Spinal cord (tissue), 10 donors: ENCODE measurements around the gene NLRX1. TPM values are rescaled to one million over a fixed set of nuclear protein-coding genes. Genes with fewer than 3 reads are reported as not detected.

Experiments
- DNase-seq, 6 donors: peaks; one replicate each; pipeline versions ENCODE4 v3.0.0 to v3.0.0-alpha.2; 2013 to 2015; ENCODE audit warnings: low spot score in 6 of 6, low read depth in 4 of 6
- H3K27ac ChIP-seq: one replicate; pipeline ENCODE4 v1.5.1; 2013; ENCODE audit warnings: low read depth, low read length, control low read depth
- H3K27me3 ChIP-seq: one replicate; pipeline ENCODE4 v1.6.1; 2013; ENCODE audit warnings: low read length; ENCODE audit not compliant: control insufficient read depth, insufficient read depth
- H3K36me3 ChIP-seq: one replicate; pipeline ENCODE4 v1.6.1; 2013; ENCODE audit warnings: low read length; ENCODE audit not compliant: control insufficient read depth, insufficient read depth
- H3K4me1 ChIP-seq: one replicate; pipeline ENCODE4 v1.6.1; 2013; ENCODE audit warnings: low read length; ENCODE audit not compliant: control insufficient read depth, insufficient read depth
- H3K4me3 ChIP-seq: one replicate; pipeline ENCODE4 v1.5.1; 2013; ENCODE audit warnings: low read depth, low read length, control low read depth
- H3K9me3 ChIP-seq: one replicate; pipeline ENCODE4 v1.6.1; 2013; ENCODE audit warnings: low read length; ENCODE audit not compliant: control insufficient read depth, insufficient read depth
- WGBS: methylation state at CpG from one replicate; pipeline ENCODE4 v1.1.5; 2013; ENCODE audit warnings: missing lambda C conversion rate; ENCODE audit not compliant: insufficient coverage; 5-methylcytosine and 5-hydroxymethylcytosine counted together
- polyA plus RNA-seq, 2 donors: library from polyadenylated mRNA; unstranded; fragments of 120-200 nt; gene quantifications; one replicate each; pipeline ENCODE4 v1.2.1, GENCODE V29; 2013; ENCODE audit not compliant: insufficient read length in 2 of 2
- total RNA-seq, 2 donors: library from RNA; depleted of rRNA in 1 of 2; stranded (reverse); fragments of 120-200 nt in 1 of 2; fragments of >200 nt in 1 of 2; gene quantifications; one replicate each; pipeline versions ENCODE4 v1.2.3 to v1.2.4, GENCODE V29; 2013 to 2014
- donor health status: healthy.

Gene NLRX1
- total and polyA plus RNA-seq, 4 donors = 8.9 to 15.6 (median 9.9) TPM

DNA sequence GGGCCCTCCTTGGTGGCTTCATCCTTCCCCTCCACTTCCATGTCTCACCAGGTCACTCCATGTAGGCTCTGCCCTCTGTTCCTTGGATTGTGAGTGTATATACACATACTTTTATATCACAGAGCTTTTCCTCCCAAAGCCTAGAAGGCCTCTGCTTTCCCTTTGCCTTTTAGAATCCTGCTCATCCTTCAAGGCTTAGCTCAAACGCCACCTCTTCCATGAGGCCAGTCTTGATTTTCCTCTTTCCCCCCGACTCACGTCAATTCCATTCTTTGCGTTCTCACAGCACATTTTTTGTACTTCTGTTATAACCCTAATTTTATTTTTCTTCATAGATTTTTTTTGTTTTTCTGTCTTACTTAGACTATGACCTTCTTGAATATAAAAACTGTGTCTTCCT, 15.9 kb upstream of the NLRX1 start:
- WGBS = 79% methylated on average over 2 of the region's 4 CpGs

GRCh38 chr11:119153049-119153818, 15.3 kb upstream of the NLRX1 start:
- peaks cover 30% of the 10 kb centered on the region for H3K36me3 ChIP-seq
- H3K9me3 ChIP-seq = no peaks in the 10 kb centered on the region
- peaks cover 23% of the 10 kb centered on the region for H3K4me1 ChIP-seq
- 59% methylated on average over 4 of the region's 9 CpGs for WGBS
- H3K4me3 ChIP-seq = no peak overlapping the region
- H3K27me3 ChIP-seq = peaks cover under 1% of the 10 kb centered on the region
- no peak overlapping the region for H3K27ac ChIP-seq
- DNase-seq = no peak

More for the DNA sequence above, 15.9 kb upstream of the NLRX1 start:
- H3K4me1 ChIP-seq = peaks cover 27% of the 10 kb centered on the region
- peaks cover 6% of the 10 kb centered on the region for H3K27me3 ChIP-seq
- H3K4me3 ChIP-seq = no peak overlapping the region
- no peak for DNase-seq
- H3K36me3 ChIP-seq = peaks cover 28% of the 10 kb centered on the region
- no peaks in the 10 kb centered on the region for H3K9me3 ChIP-seq
- H3K27ac ChIP-seq = no peak overlapping the region

GRCh38 chr11:119154178-119154577, 14.3 kb upstream of the NLRX1 start:
- no peak for DNase-seq
- WGBS = 58% methylated on average over 2 of the region's 6 CpGs
- Histone ChIP-seq H3K36me3 (peaks cover 35% of the 10 kb centered on the region), H3K27ac (no peak overlapping the region), H3K9me3 (no peaks in the 10 kb centered on the region), H3K27me3 (no peaks in the 10 kb centered on the region), H3K4me1 (peaks cover 16% of the 10 kb centered on the region), H3K4me3 (no peak overlapping the region)

DNA sequence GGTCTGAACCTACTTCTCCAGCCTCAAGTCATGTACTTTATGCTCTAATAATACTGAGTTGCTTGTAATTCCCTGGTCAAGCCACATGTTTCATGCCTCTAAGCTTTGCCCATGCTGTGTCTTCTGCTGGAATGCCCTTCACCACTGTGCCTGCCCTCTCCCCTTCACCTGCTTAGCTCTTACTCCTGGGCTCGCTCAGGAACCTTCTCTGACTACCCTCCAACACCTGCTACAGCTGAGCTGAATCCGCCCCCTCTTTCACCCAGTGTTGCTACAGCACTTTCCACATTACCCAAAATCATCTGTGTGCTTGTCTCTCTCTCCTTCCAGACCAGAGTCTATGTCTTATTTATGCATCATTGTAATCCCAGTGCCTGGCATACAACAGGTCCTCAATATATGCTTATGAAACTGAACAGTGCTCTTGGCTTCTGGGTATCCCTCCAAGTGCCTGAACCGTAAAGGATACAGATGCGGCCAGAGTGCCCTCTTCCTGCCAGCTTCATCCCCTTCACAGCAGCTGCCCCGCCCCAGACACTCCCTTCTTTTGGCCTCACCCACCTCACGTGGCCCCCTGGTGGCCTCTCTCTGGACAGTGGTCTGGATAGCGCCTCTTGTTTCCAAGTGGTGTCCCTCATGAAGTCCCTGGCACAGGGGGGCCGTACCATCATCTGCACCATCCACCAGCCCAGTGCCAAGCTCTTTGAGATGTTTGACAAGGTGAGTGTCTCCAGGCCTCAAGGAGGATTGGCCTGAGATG, 12.6 kb upstream of the NLRX1 start:
- no peak for DNase-seq
- H3K4me1 ChIP-seq = peaks cover 3% of the 10 kb centered on the region
- no peak overlapping the region for H3K27ac ChIP-seq
- H3K27me3 ChIP-seq = no peaks in the 10 kb centered on the region
- H3K36me3 ChIP-seq = peaks cover 44% of the 10 kb centered on the region
- WGBS = 52% methylated on average over 6 of the region's 8 CpGs
- H3K9me3 ChIP-seq = no peaks in the 10 kb centered on the region
- no peak overlapping the region for H3K4me3 ChIP-seq

- Histone ChIP-seq H3K4me3 (no peak overlapping the region), H3K36me3 (peaks cover 49% of the 10 kb centered on the region), H3K9me3 (no peaks in the 10 kb centered on the region), H3K4me1 (no peaks in the 10 kb centered on the region), H3K27me3 (no peaks in the 10 kb centered on the region), H3K27ac (no peak overlapping the region)
- WGBS = 86% methylated on average over 3 of the region's 10 CpGs
- no peak for DNase-seq
These were observed 12.0 kb upstream of the NLRX1 start for GRCh38 chr11:119156496-119156895.

DNA sequence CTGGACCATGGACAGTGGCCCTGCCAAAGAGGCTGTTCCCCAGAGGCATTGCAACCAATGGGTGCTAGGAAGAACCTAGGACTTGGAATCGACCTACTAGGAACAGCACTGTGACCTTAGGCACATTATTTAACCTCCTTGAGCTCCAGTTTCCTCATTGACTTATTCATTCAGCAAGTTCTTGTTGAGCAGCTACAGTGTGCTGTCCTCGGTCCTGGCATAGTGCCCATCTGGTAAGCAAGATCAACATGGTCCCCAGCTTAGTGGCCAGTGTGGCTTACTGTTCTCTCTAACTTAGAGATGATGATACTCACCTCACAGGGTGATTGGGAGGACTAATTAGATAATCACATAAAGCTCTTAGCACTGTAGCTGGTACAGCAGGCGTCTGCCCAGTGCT, 11.5 kb upstream of the NLRX1 start:
- Histone ChIP-seq H3K4me1 (no peaks in the 10 kb centered on the region), H3K36me3 (peaks cover 48% of the 10 kb centered on the region), H3K27me3 (no peaks in the 10 kb centered on the region), H3K27ac (no peak overlapping the region), H3K9me3 (no peaks in the 10 kb centered on the region), H3K4me3 (no peak overlapping the region)
- WGBS = 83% methylated on average over 2 of the region's 3 CpGs
- no peak for DNase-seq

- Histone ChIP-seq H3K27ac (no peak overlapping the region), H3K4me3 (no peak overlapping the region), H3K4me1 (no peaks in the 10 kb centered on the region), H3K9me3 (no peaks in the 10 kb centered on the region), H3K27me3 (no peaks in the 10 kb centered on the region), H3K36me3 (peaks cover 44% of the 10 kb centered on the region)
- WGBS = 92% methylated on average over 9 of the region's 13 CpGs
- no peak for DNase-seq
These were observed 10.1 kb upstream of the NLRX1 start for GRCh38 chr11:119158467-119158866.

- H3K4me1 ChIP-seq = no peaks in the 10 kb centered on the region
- peaks cover 33% of the 10 kb centered on the region for H3K36me3 ChIP-seq
- no peak overlapping the region for H3K4me3 ChIP-seq
- H3K27ac ChIP-seq = no peak overlapping the region
- WGBS = 89% methylated on average over 7 of the region's 9 CpGs
- no peak for DNase-seq
- H3K9me3 ChIP-seq = no peaks in the 10 kb centered on the region
- no peaks in the 10 kb centered on the region for H3K27me3 ChIP-seq
These were observed 8.4 kb upstream of the NLRX1 start for GRCh38 chr11:119160151-119160550.

DNA sequence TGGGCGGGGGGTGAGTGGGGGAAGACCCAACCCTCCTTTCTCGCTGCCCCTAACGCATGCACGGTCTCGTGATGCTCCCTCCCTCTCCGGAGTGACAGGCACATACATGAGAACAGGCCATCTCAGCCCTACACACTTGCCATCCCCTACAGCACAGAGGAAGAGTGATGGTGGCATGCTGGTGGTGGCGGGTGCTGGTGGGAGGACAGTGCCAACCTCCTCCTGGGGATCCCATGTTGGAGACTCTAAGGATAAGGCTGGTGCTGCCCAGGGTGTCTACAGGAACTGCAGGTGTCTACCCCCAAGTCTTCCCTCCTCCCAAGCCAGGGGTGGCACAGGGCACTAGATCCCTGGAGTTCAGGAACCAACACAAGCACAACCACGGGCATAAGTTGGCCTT, 6.7 kb upstream of the NLRX1 start:
- Histone ChIP-seq H3K4me3 (no peak overlapping the region), H3K27ac (no peak overlapping the region), H3K9me3 (no peaks in the 10 kb centered on the region), H3K27me3 (no peaks in the 10 kb centered on the region), H3K36me3 (peaks cover 22% of the 10 kb centered on the region), H3K4me1 (no peaks in the 10 kb centered on the region)
- 80% methylated on average over 6 of the region's 8 CpGs for WGBS
- no peak for DNase-seq
